C4-2B (cell line): ENCODE results near the gene SAMD7.

Experiments
- CTCF ChIP-seq: fragments of 450-650 bp; conservative IDR thresholded peaks from 2 replicates; pipeline ENCODE4 v1.5.1; 2017; ENCODE audit warnings: mild to moderate bottlenecking
- ZFX ChIP-seq: fragments of 450-650 bp; IDR thresholded peaks from 2 replicates; pipeline ENCODE4 v1.6.1; 2017

- no peak for TF ChIP-seq CTCF
- TF ChIP-seq ZFX: no peak
Observed at GRCh38 chr3:169879013-169879557, 32.3 kb upstream of the SAMD7 start.
